Keratinocyte (primary cell): Measurements from ENCODE around the gene MAPT. TPM values are rescaled to one million over a fixed set of nuclear protein-coding genes. Genes with fewer than 3 reads are reported as not detected.

ENCODE experiments used
- DNase-seq: peaks from one replicate; pipeline ENCODE4 v3.0.0-alpha.2; 2011; ENCODE audit warnings: low read depth, missing footprints, low spot score
- FAIRE-seq: peaks from 2 replicates; lab custom pipeline; 2011; peaks lifted over from hg19 to GRCh38; lab: Jason Lieb, UNC
- H2AFZ ChIP-seq: 2 replicates; pipeline ENCODE4 v1.6.0; 2012; ENCODE audit warnings: low read length, control low read depth, inconsistent platforms; ENCODE audit not compliant: control insufficient read depth
- H3K27ac ChIP-seq: 2 replicates; pipeline ENCODE4 v1.5.1; 2011; ENCODE audit warnings: low read length; ENCODE audit not compliant: control insufficient read depth, insufficient read depth
- H3K27me3 ChIP-seq: 3 replicates; pipeline ENCODE4 v1.6.0; 2011; ENCODE audit warnings: low read length; ENCODE audit not compliant: control insufficient read depth, insufficient read depth; ENCODE audit errors: extremely low read depth
- H3K36me3 ChIP-seq, 2 experiments: 2 replicates in 1 of 2; 3 replicates in 1 of 2; pipeline ENCODE4 v1.5.1; 2011; ENCODE audit warnings: low read length in 2 of 2, mild to moderate bottlenecking in 1 of 2; ENCODE audit not compliant: control insufficient read depth in 2 of 2, insufficient read depth in 2 of 2; ENCODE audit errors: extremely low read depth in 1 of 2
- H3K4me1 ChIP-seq: 3 replicates; pipeline ENCODE4 v1.5.1; 2011; ENCODE audit warnings: low read length; ENCODE audit not compliant: control insufficient read depth, insufficient read depth; ENCODE audit errors: extremely low read depth
- H3K4me2 ChIP-seq: 3 replicates; pipeline ENCODE4 v1.6.0; 2011; ENCODE audit warnings: low read depth, low read length; ENCODE audit not compliant: control insufficient read depth, insufficient read depth; ENCODE audit errors: extremely low read depth
- H3K4me3 ChIP-seq, 3 experiments: fragments of 200-600 bp in 1 of 3; sonication (generic) in 1 of 3; 2 replicates in 2 of 3; 3 replicates in 1 of 3; pipeline ENCODE4 v1.5.1; 2011 to 2016; ENCODE audit warnings: low read length in 3 of 3, mild to moderate bottlenecking in 3 of 3, control low read depth in 2 of 3, inconsistent platforms in 1 of 3, low read depth in 1 of 3, mixed read lengths in 1 of 3, mixed run types in 1 of 3, moderate library complexity in 1 of 3; ENCODE audit not compliant: control insufficient read depth in 2 of 3, insufficient read depth in 2 of 3; ENCODE audit errors: extremely low read depth in 1 of 3
- H3K79me2 ChIP-seq: 2 replicates; pipeline ENCODE4 v1.6.0; 2012; ENCODE audit warnings: low read length; ENCODE audit not compliant: control insufficient read depth, insufficient read depth
- H3K9ac ChIP-seq: 3 replicates; pipeline ENCODE4 v1.6.0; 2011; ENCODE audit warnings: low read length; ENCODE audit not compliant: control insufficient read depth, insufficient read depth; ENCODE audit errors: extremely low read depth
- H3K9me1 ChIP-seq: 3 replicates; pipeline ENCODE4 v1.6.0; 2011; ENCODE audit warnings: low read length; ENCODE audit not compliant: control insufficient read depth, insufficient read depth; ENCODE audit errors: extremely low read depth
- H3K9me3 ChIP-seq: 2 replicates; pipeline ENCODE4 v1.5.1; 2012; ENCODE audit warnings: low read depth, low read length; ENCODE audit not compliant: control insufficient read depth
- H4K20me1 ChIP-seq: 3 replicates; pipeline ENCODE4 v1.6.0; 2011; ENCODE audit warnings: low read length; ENCODE audit not compliant: control insufficient read depth, insufficient read depth; ENCODE audit errors: extremely low read depth
- CTCF ChIP-seq, 3 experiments: IDR thresholded peaks in 1 of 3; conservative IDR thresholded peaks in 1 of 3; optimal IDR thresholded peaks in 1 of 3; 2 replicates in 2 of 3; 3 replicates in 1 of 3; pipeline versions ENCODE3 to v1.5.1; 2011; ENCODE audit warnings: low read length in 3 of 3, mild to moderate bottlenecking in 3 of 3, moderate library complexity in 2 of 3, control low read depth in 1 of 3, inconsistent platforms in 1 of 3; ENCODE audit not compliant: insufficient read depth in 2 of 3; ENCODE audit errors: extremely low read depth in 1 of 3
- EZH2 ChIP-seq: IDR thresholded peaks from one replicate; pipeline ENCODE4 v1.6.1; 2012; ENCODE audit warnings: inconsistent platforms, mild to moderate bottlenecking, low read length, moderate library complexity
- dilution Hi-C: fragments of 300-500 bp; cut with MboI; formaldehyde crosslinking; loops from one replicate; pipeline ENCODE4 v1.7.0; 2020; ENCODE audit warnings: low sequenced_read_pairs; ENCODE audit not compliant: extremely low pct_ligation_motif_present
- polyA plus RNA-seq, 5 experiments: library from polyadenylated mRNA; depleted of rRNA in 3 of 5; stranded (reverse) in 3 of 5; stranded (forward) in 1 of 5; unstranded in 1 of 5; fragments of >200 nt; gene quantifications; 1 replicate in 1 of 5; 2 replicates in 3 of 5; 3 replicates in 1 of 5; pipeline versions ENCODE4 v1.2.1 to v1.2.3, GENCODE V29; 2011 to 2012; ENCODE audit warnings: missing spikeins in 2 of 5, low read depth in 1 of 5, low replicate concordance in 1 of 5

MAPT gene
- polyA plus RNA-seq, 1 donor (not counting 4 experiments of a cell fraction or from before 2014, with no cell fraction given): 0.08 TPM

DNA sequence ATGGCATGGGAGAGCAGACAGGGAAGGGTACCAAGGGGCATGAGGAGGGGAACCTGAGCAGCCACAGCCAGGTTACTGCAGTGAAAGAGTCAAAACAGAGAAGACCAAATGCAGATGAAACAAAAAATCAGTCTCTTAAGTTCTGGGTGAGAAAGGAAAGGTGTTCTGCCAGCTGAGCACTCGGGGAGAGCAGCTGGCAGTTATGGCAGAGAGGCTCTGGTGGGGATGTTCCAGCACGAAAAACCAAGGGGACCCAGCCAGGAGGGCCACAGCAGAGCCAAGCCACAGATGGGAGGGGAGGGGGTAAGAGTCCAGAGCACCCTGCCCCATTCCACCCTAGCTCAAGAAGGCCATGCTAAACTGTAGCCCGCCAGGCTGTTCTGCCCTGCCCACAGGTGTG is 136.4 kb downstream of the MAPT start:
- FAIRE-seq (no peak), DNase-seq (no peak)
- H3K9ac ChIP-seq: no peak overlapping the region
- H3K27ac ChIP-seq: no peak overlapping the region
- no peaks in the 10 kb centered on the region for H3K27me3 ChIP-seq
- H3K9me3 ChIP-seq: no peaks in the 10 kb centered on the region
- H3K36me3 ChIP-seq: peaks cover 36 to 37% of the 10 kb centered on the region in 2 experiments
- no peak overlapping the region for H3K4me2 ChIP-seq
- no peak overlapping the region for H2AFZ ChIP-seq
- no peak overlapping the region for H3K4me3 ChIP-seq
- no peaks in the 10 kb centered on the region for H3K9me1 ChIP-seq
- H3K79me2 ChIP-seq: no peaks in the 10 kb centered on the region
- TF ChIP-seq CTCF (optimal IDR thresholded peaks at IDR 0.05 in 1 of 3, IDR thresholded peaks at IDR 0.05 in 1 of 3, conservative IDR thresholded peaks at IDR 0.05 in 1 of 3; ENCODE audit: extremely low read depth in 1 of 3, insufficient read depth in 2 of 3, low read length in 3 of 3): no peak
- TF ChIP-seq EZH2: no peak
- dilution Hi-C loops: no loop called here
- no peaks in the 10 kb centered on the region for H4K20me1 ChIP-seq
- H3K4me1 ChIP-seq: no peaks in the 10 kb centered on the region

DNA sequence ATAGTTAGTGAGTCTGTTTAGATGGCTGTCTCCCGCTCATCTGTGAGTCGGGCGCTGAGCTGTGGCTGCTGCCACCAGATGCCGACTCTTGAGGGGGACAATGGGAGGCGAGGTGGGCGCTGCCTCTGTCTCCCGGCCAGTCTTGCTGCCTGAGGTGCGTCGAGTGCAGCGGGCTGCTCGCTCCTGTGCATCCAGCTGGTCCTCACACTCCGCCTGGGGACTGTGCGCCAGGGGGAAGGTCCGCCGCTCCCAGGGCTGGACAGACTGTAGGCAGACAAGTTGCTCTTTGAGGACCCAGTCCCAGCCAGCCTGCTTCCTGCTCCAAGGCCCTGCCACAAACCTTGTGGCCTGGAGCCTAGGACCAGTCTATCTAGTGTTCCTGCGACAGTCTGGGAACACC is 137.1 kb downstream of the MAPT start:
- no peak overlapping the region for H3K9ac ChIP-seq
- no peak overlapping the region for H3K4me2 ChIP-seq
- H3K9me1 ChIP-seq: no peaks in the 10 kb centered on the region
- FAIRE-seq: no peak
- TF ChIP-seq EZH2: no peak
- H3K4me3 ChIP-seq: no peak overlapping the region
- DNase-seq: no peak
- peaks cover 34 to 39% of the 10 kb centered on the region in 2 experiments for H3K36me3 ChIP-seq
- H3K27me3 ChIP-seq: no peaks in the 10 kb centered on the region
- H2AFZ ChIP-seq: no peak overlapping the region
- H3K27ac ChIP-seq: no peak overlapping the region
- no peaks in the 10 kb centered on the region for H3K4me1 ChIP-seq
- no peaks in the 10 kb centered on the region for H4K20me1 ChIP-seq
- H3K79me2 ChIP-seq: no peaks in the 10 kb centered on the region
- H3K9me3 ChIP-seq: no peaks in the 10 kb centered on the region
- dilution Hi-C loops: no loop called here

DNA sequence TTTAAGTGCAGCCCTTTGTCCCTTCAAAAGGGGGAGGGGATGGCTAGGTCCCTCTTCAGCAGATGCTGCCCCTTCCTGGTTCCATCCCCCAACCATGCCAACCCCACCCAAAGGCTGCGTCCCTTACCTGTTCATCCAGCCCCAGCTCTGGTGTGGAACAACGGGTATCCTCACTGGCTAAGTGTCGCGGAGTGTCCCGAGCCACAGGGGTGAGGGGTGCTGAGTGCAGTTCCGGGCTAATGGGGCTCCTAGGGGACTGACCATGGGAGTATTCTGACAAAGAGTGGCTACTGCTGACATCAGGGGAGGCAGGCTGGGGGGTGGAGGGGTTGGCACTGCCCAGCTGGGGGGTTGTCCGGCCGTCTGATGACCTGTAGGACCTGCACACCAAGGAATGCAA is 137.6 kb downstream of the MAPT start:
- no peak overlapping the region for H3K4me2 ChIP-seq
- no peak overlapping the region for H2AFZ ChIP-seq
- no peaks in the 10 kb centered on the region for H4K20me1 ChIP-seq
- TF ChIP-seq CTCF (optimal IDR thresholded peaks at IDR 0.05 in 1 of 3, IDR thresholded peaks at IDR 0.05 in 1 of 3, conservative IDR thresholded peaks at IDR 0.05 in 1 of 3; ENCODE audit: extremely low read depth in 1 of 3, insufficient read depth in 2 of 3, low read length in 3 of 3) (no peak), EZH2 (no peak)
- H3K4me3 ChIP-seq: no peak overlapping the region
- no peaks in the 10 kb centered on the region for H3K27me3 ChIP-seq
- no peak for DNase-seq
- FAIRE-seq: no peak
- H3K4me1 ChIP-seq: no peaks in the 10 kb centered on the region
- H3K9me3 ChIP-seq: no peaks in the 10 kb centered on the region
- no peaks in the 10 kb centered on the region for H3K9me1 ChIP-seq
- no peak overlapping the region for H3K9ac ChIP-seq
- dilution Hi-C loops: no loop called here
- peaks cover 36 to 40% of the 10 kb centered on the region in 2 experiments for H3K36me3 ChIP-seq
- H3K27ac ChIP-seq: no peak overlapping the region
- no peaks in the 10 kb centered on the region for H3K79me2 ChIP-seq
